ENCODE results near the gene MAP6. TPM values are rescaled to one million over a fixed set of nuclear protein-coding genes. Genes with fewer than 3 reads are reported as not detected.

The MAP6 gene
- total and polyA plus RNA-seq, 10 of the 15 experiments (the other 5 are each of a cell fraction or from before 2014, with no cell fraction given): 0.06 to 0.19 (median 0.11) TPM; not detected in 5

DNA sequence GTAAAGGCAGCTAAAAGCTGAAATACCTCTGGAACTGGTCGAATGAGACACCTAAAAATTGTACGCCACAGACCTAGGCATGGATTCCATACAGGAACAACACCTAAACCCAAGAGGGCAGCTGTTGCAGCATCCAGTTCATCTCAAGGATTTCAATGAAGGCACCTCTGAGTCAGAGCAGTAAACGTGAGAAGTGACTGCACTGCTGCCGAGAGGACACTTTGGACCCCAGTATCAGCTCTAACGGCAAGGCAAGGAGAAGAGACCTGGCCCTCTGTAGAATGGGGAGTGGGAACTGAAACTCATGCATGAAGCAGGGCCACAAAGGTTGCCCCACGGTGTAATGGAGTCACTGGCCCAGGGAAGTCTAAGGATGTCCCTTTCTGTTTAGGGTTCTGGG, 23.9 kb downstream of the MAP6 start:
- H3K9ac ChIP-seq (ENCODE audit: control insufficient read depth, insufficient read depth, low read length): no peak overlapping the region
- FAIRE-seq (no peak), DNase-seq (ENCODE audit: low read depth, low spot score) (no peak), ATAC-seq (no peak)
- H3K79me2 ChIP-seq (ENCODE audit: control insufficient read depth, insufficient read depth, low read length): no peaks in the 10 kb centered on the region
- H3K4me1 ChIP-seq (ENCODE audit: control insufficient read depth, insufficient read depth, low read length): peaks cover 1% of the 10 kb centered on the region; the same call in 1 of the 2 replicates
- H3K27ac ChIP-seq (ENCODE audit: control insufficient read depth, insufficient read depth): no peak overlapping the region
- SMC1A ChIA-PET (ENCODE audit: uncharacterized antibody, unreplicated experiment): interaction anchor here (0.8 kb wide), 1 partner anchor 32 kb away, joined by 3 read pairs; no protein-coding TSS in a partner anchor
- RAD21 ChIA-PET (ENCODE audit: unreplicated experiment): no interaction called here
- POLR2A ChIA-PET: no interaction called here
- TF ChIP-seq CHD1 (IDR thresholded peaks at IDR 0.05; ENCODE audit: low read depth, low read length) (no peak), YY1 (IDR thresholded peaks at IDR 0.05; ENCODE audit: low read depth, low read length) (no peak), ESRRA (IDR thresholded peaks at IDR 0.05; ENCODE audit: low read length) (no peak), MAX (IDR thresholded peaks at IDR 0.05; ENCODE audit: low read depth, low read length) (no peak), NKRF (conservative IDR thresholded peaks at IDR 0.05) (no peak), KLF5 (IDR thresholded peaks at IDR 0.05; ENCODE audit: partially characterized antibody) (no peak), KAT2A (conservative IDR thresholded peaks at IDR 0.05; ENCODE audit: control insufficient read depth, low read depth, low read length) (no peak), TCF12 (IDR thresholded peaks at IDR 0.05; ENCODE audit: low read depth, low read length) (no peak)
- in situ Hi-C loops (cut with MboI): no loop called here
- H3K4me3 ChIP-seq: no peak overlapping the region
- peaks cover 0 to 1% of the 10 kb centered on the region in 2 experiments; a peak in 2 of 4 replicates for H3K27me3 ChIP-seq (replicated peaks in 1 of 2; ENCODE audit: control insufficient read depth in 2 of 2, insufficient read depth in 2 of 2, low read length in 1 of 2)
- H2AFZ ChIP-seq (ENCODE audit: control insufficient read depth, low read depth, low read length): no peak overlapping the region
- H3K36me3 ChIP-seq (ENCODE audit: control insufficient read depth in 2 of 2, insufficient read depth in 2 of 2, low read length in 1 of 2): no peaks in the 10 kb centered on the region
- no peak overlapping the region for H3K4me2 ChIP-seq (ENCODE audit: control insufficient read depth, insufficient read depth)
- CTCF ChIA-PET: interaction anchor here (0.8 to 1.8 kb wide), 3 partner anchors 22 to 49 kb away, joined by 3 to 6 read pairs (median 4); no protein-coding TSS in a partner anchor
- intact Hi-C loops (cut with micrococcal nuclease; ENCODE audit: unreplicated experiment): no loop called here
- no peaks in the 10 kb centered on the region for H4K20me1 ChIP-seq (ENCODE audit: control insufficient read depth, insufficient read depth)
- no peaks in the 10 kb centered on the region for H3K9me3 ChIP-seq (replicated peaks; ENCODE audit: control insufficient read depth, insufficient read depth, low read length)
- no TSS peak for BruUV-seq (replicated peaks)
- WGBS (ENCODE audit: insufficient coverage, insufficient replicate concordance, low lambda C conversion rate, missing lambda C conversion rate): 40% methylated on average over 6 of the region's 6 CpGs

Data from GM12878 (cell line).